ENCODE data around the gene CSGALNACT2. TPM values are rescaled to one million over a fixed set of nuclear protein-coding genes. Genes with fewer than 3 reads are reported as not detected.
A peak's percentile ranks its signal among the peaks of the same experiment; 100 is the strongest.

The CSGALNACT2 gene
- total and polyA plus RNA-seq, 3 experiments from 2014 or later: 21.0 to 23.7 (median 21.7) TPM

DNA sequence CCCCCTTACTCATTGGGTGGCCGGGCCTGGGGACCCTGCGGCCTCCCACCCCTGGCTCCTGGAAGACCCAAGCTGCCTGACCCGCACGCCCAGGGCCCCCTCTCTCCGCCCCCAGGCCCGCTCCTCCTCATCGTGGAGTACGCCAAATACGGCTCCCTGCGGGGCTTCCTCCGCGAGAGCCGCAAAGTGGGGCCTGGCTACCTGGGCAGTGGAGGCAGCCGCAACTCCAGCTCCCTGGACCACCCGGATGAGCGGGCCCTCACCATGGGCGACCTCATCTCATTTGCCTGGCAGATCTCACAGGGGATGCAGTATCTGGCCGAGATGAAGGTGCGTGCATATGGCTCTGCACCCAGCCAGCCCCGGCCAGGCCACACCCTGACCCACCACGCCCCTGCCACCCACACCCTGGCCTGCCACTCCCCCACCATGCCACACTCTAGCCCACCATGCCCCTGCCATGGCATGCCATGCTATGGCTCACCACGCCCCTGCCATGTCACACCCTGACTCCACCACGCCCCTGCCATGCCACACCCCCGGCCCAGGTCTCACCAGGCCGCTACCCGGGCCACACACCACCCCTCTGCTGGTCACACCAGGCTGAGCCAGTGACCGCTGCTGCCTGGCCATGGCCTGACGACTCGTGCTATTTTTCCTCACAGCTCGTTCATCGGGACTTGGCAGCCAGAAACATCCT lies 18.7 kb upstream of the CSGALNACT2 start:
- Mint-ChIP-seq H3K4me3 (no peak overlapping the region), H3K27me3 (peaks cover 0 to 2% of the 10 kb centered on the region in 2 donors), H3K36me3 (no peaks in the 10 kb centered on the region), H3K9me3 (no peaks in the 10 kb centered on the region), H3K27ac (peak overlapping the region in 4 of 8 donors; percentile 46 to 92 (median 84)), H3K4me1 (peaks cover 22 to 26% (median 23%) of the 10 kb centered on the region in 3 donors)
- Histone ChIP-seq H3K9me3 (ENCODE audit: low read length) (no peaks in the 10 kb centered on the region), H3K27ac (ENCODE audit: low read depth, low read length) (no peak overlapping the region), H3K4me3 (ENCODE audit: low read length) (no peak overlapping the region), H3K4me1 (ENCODE audit: insufficient read depth, low read length) (peaks cover 18% of the 10 kb centered on the region), H3K27me3 (ENCODE audit: insufficient read depth, low read length, poor library complexity, severe bottlenecking) (no peaks in the 10 kb centered on the region), H3K36me3 (ENCODE audit: insufficient read depth, low read length) (no peaks in the 10 kb centered on the region)
- ChIA-PET POLR2A (interaction anchor here (0.6 to 2.7 kb wide), 2 partner anchors 10 to 19 kb away, joined by 3 to 12 read pairs; partner anchors contain the start of gene CSGALNACT2), CTCF (interaction anchor here (1.9 kb wide), 1 partner anchor 13 kb away, joined by 6 read pairs; no protein-coding TSS in a partner anchor)
- peak in 1 of 5 donors; percentile 44 for DNase-seq

DNA sequence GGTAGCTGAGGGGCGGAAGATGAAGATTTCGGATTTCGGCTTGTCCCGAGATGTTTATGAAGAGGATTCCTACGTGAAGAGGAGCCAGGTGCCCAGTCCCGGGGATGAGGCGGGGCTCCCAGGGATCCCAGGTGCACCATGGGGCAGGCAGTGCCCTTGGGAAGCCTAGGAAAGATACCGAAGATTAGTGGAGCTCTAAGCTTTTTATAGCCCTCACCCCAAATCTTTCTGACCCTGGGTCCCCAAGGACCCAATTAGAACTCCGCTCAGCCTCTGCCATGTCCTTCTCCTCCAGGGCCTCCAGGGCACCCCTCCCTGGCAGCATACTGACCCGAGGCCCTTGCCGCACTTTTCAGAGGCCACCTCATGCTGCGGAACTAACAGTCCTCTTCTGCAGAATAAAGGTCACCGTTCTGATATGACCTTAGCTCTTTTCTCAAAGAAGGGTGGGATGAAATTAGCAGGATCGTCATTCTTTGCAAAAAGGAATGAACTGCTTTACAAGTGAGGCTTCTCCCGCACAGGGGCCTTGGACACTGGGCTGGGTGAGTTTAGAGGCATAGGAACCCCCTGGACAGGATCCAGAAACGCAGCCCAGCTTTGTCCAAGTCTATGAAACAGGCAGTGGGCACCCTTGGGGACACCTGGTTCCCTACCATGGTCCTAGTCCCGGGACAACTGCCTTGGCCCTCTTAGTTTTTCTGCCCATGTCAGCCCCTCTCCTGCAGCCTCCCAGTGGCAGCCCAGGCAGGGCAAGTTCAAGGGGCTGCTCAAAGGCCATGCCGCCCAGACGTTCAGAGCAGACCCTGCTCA lies 17.9 kb upstream of the CSGALNACT2 start:
- POLR2A ChIA-PET: interaction anchor here (0.6 to 2.7 kb wide), 4 partner anchors 9 to 20 kb away, joined by 3 to 12 read pairs (median 3); partner anchors contain the start of gene CSGALNACT2
- no peaks in the 10 kb centered on the region for H3K9me3 Mint-ChIP-seq
- H3K27me3 Mint-ChIP-seq: peaks cover 0 to 2% of the 10 kb centered on the region in 2 donors
- H3K27ac Mint-ChIP-seq: peak overlapping the region; percentile 70 to 95 (median 89)
- H3K4me3 Mint-ChIP-seq: peak overlapping the region in 5 of 7 donors; percentile 45 to 75 (median 70)
- peaks cover 18% of the 10 kb centered on the region for H3K4me1 ChIP-seq (ENCODE audit: insufficient read depth, low read length)
- H3K27ac ChIP-seq (ENCODE audit: low read depth, low read length): no peak overlapping the region
- peaks cover 22 to 26% (median 23%) of the 10 kb centered on the region in 3 donors for H3K4me1 Mint-ChIP-seq
- H3K36me3 Mint-ChIP-seq: no peaks in the 10 kb centered on the region
- H3K9me3 ChIP-seq (ENCODE audit: low read length): no peaks in the 10 kb centered on the region
- H3K27me3 ChIP-seq (ENCODE audit: insufficient read depth, low read length, poor library complexity, severe bottlenecking): no peaks in the 10 kb centered on the region
- CTCF ChIA-PET: interaction anchor here (1.1 to 1.9 kb wide), 3 partner anchors 14 to 85 kb away, joined by 3 to 6 read pairs (median 4); no protein-coding TSS in a partner anchor
- no peaks in the 10 kb centered on the region for H3K36me3 ChIP-seq (ENCODE audit: insufficient read depth, low read length)
- no peak overlapping the region for H3K4me3 ChIP-seq (ENCODE audit: low read length)
- peak in 1 of 5 donors; percentile 42 for DNase-seq

DNA sequence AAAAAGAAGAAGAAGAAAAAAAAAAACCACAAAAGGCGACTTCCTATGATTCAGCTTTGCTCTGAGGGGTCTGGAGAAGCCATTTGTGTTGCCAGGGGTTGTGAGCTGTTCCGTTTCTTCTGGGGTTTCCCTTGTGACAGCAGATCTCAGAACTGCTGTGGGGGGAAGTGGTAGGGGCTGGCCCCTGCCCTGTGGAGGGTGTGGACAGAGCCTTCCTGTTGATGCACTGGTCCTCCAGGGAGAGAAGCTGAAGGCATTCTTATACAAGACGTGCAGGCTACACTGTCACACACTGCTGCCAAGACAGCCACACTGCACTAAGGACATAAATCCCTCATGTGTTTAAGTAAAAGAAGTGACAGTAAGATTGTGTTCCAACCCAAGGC lies 17.3 kb upstream of the CSGALNACT2 start:
- Histone ChIP-seq H3K4me1 (ENCODE audit: insufficient read depth, low read length) (peaks cover 18% of the 10 kb centered on the region), H3K36me3 (ENCODE audit: insufficient read depth, low read length) (no peaks in the 10 kb centered on the region), H3K9me3 (ENCODE audit: low read length) (no peaks in the 10 kb centered on the region), H3K27ac (ENCODE audit: low read depth, low read length) (no peak overlapping the region), H3K4me3 (ENCODE audit: low read length) (peak overlapping the region; percentile 24), H3K27me3 (ENCODE audit: insufficient read depth, low read length, poor library complexity, severe bottlenecking) (no peaks in the 10 kb centered on the region)
- Mint-ChIP-seq H3K4me3 (peak overlapping the region in 5 of 7 donors; percentile 45 to 75 (median 70)), H3K9me3 (no peaks in the 10 kb centered on the region), H3K27ac (peak overlapping the region in 7 of 8 donors; percentile 70 to 95 (median 90)), H3K36me3 (no peaks in the 10 kb centered on the region), H3K4me1 (peaks cover 23 to 26% (median 24%) of the 10 kb centered on the region in 3 donors), H3K27me3 (peaks cover 0 to 2% of the 10 kb centered on the region in 2 donors)
- ChIA-PET POLR2A (interaction anchor here (0.8 to 2.7 kb wide), 3 partner anchors 8 to 19 kb away, joined by 3 to 12 read pairs (median 3); partner anchors contain the start of gene CSGALNACT2), CTCF (interaction anchor here (1.1 to 1.9 kb wide), 4 partner anchors 15 to 84 kb away, joined by 3 to 6 read pairs (median 4); partner anchors contain the start of gene CSGALNACT2)
- peak in 4 of 5 donors; percentile 14 to 71 (median 38) for DNase-seq

DNA sequence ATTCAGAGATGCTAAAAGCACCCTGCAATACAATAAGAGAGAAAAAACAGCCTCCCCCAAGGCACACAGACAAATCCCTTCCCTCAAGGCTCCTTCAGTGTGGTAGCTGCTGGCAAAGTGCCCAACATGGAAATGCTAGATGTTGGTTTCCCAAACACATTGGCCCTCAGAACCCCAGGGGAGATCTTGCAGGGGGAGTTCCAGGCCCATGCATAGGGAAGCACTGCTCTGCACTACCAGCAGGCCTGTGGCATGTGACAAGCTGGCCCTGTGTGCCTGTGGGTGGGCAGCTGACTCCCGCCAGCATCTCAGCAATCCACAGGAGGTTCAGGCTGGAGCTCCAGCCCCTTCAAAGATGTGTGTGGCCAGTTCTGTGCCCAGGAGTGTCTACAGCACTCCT lies 16.8 kb upstream of the CSGALNACT2 start:
- no peaks in the 10 kb centered on the region for H3K9me3 ChIP-seq (ENCODE audit: low read length)
- POLR2A ChIA-PET: interaction anchor here (0.8 to 2.7 kb wide), 3 partner anchors 8 to 19 kb away, joined by 3 to 12 read pairs (median 3); partner anchors contain the start of gene CSGALNACT2
- CTCF ChIA-PET: interaction anchor here (1.1 to 1.9 kb wide), 4 partner anchors 15 to 84 kb away, joined by 3 to 6 read pairs (median 4); partner anchors contain the start of gene CSGALNACT2
- Mint-ChIP-seq H3K36me3 (no peaks in the 10 kb centered on the region), H3K9me3 (no peaks in the 10 kb centered on the region), H3K27ac (peak overlapping the region; percentile 56 to 95 (median 89)), H3K27me3 (peaks cover 0 to 2% of the 10 kb centered on the region in 2 donors), H3K4me1 (peaks cover 23 to 27% (median 26%) of the 10 kb centered on the region in 3 donors), H3K4me3 (peak overlapping the region in 4 of 7 donors; percentile 10 to 75 (median 21))
- peaks cover 18% of the 10 kb centered on the region for H3K4me1 ChIP-seq (ENCODE audit: insufficient read depth, low read length)
- H3K27me3 ChIP-seq (ENCODE audit: insufficient read depth, low read length, poor library complexity, severe bottlenecking): no peaks in the 10 kb centered on the region
- peak in 1 of 5 donors; percentile 38 for DNase-seq
- H3K36me3 ChIP-seq (ENCODE audit: insufficient read depth, low read length): no peaks in the 10 kb centered on the region
- H3K4me3 ChIP-seq (ENCODE audit: low read length): no peak overlapping the region
- no peak overlapping the region for H3K27ac ChIP-seq (ENCODE audit: low read depth, low read length)

DNA sequence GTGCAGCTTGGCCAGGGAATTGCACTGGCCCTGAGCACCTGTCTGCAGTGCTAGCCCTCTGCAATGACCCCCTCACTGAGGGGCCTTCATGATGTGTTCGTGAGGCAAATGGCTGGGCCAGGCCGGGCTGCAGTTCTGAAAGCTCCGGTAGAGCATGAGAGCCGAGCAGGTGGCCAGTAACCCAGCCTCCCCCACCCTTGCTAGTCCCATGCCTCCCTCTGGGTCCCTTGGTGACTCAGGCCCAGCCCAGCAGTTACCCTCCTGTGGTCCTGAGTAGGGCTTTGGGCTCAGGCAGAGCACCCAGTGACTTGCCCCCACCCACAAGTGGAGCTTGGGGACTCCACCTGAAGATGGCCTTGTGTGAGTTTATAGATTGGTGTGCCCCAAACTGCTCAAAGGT lies 16.1 kb upstream of the CSGALNACT2 start:
- peaks cover 0 to 2% of the 10 kb centered on the region in 2 donors for H3K27me3 Mint-ChIP-seq
- H3K27me3 ChIP-seq (ENCODE audit: insufficient read depth, low read length, poor library complexity, severe bottlenecking): no peaks in the 10 kb centered on the region
- H3K36me3 ChIP-seq (ENCODE audit: insufficient read depth, low read length): no peaks in the 10 kb centered on the region
- H3K27ac Mint-ChIP-seq: peak overlapping the region in 5 of 8 donors; percentile 43 to 92 (median 87)
- H3K4me3 Mint-ChIP-seq: no peak overlapping the region
- H3K36me3 Mint-ChIP-seq: no peaks in the 10 kb centered on the region
- ChIA-PET POLR2A (interaction anchor here (2.7 kb wide), 1 partner anchor 16 kb away, joined by 12 read pairs; the partner anchor contains the start of gene CSGALNACT2), CTCF (interaction anchor here (1.3 to 1.7 kb wide), 3 partner anchors 16 to 83 kb away, joined by 3 read pairs; partner anchors contain the start of gene CSGALNACT2)
- no peak for DNase-seq
- H3K4me1 Mint-ChIP-seq: peaks cover 30 to 32% (median 32%) of the 10 kb centered on the region in 3 donors
- no peaks in the 10 kb centered on the region for H3K9me3 Mint-ChIP-seq
- no peaks in the 10 kb centered on the region for H3K9me3 ChIP-seq (ENCODE audit: low read length)
- no peak overlapping the region for H3K27ac ChIP-seq (ENCODE audit: low read depth, low read length)
- no peak overlapping the region for H3K4me3 ChIP-seq (ENCODE audit: low read length)
- peaks cover 18% of the 10 kb centered on the region for H3K4me1 ChIP-seq (ENCODE audit: insufficient read depth, low read length)

DNA sequence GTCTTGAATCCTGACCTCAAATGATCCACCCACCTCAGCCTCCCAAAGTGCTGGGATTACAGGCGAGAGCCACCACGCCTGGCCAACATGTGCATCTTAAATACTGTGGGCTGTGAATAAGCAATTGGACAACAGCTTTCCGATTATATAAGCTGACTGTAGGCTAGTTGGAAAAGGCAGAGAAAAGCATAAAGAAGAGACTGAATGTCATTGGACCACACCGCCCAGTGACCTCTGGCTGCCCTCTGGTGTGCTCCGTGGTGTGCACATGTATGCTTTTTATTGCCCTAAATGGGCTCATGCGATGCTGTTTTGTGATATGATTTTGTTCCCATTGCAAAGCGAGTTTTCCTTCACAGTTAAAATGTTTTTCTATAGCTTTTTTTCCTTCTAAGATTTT lies 15.4 kb upstream of the CSGALNACT2 start:
- Histone ChIP-seq H3K4me1 (ENCODE audit: insufficient read depth, low read length) (peaks cover 18% of the 10 kb centered on the region), H3K27me3 (ENCODE audit: insufficient read depth, low read length, poor library complexity, severe bottlenecking) (no peaks in the 10 kb centered on the region), H3K27ac (ENCODE audit: low read depth, low read length) (no peak overlapping the region), H3K36me3 (ENCODE audit: insufficient read depth, low read length) (no peaks in the 10 kb centered on the region), H3K9me3 (ENCODE audit: low read length) (no peaks in the 10 kb centered on the region), H3K4me3 (ENCODE audit: low read length) (no peak overlapping the region)
- no peaks in the 10 kb centered on the region for H3K27me3 Mint-ChIP-seq
- no peak for DNase-seq
- no peaks in the 10 kb centered on the region for H3K9me3 Mint-ChIP-seq
- H3K4me1 Mint-ChIP-seq: peaks cover 36 to 39% (median 39%) of the 10 kb centered on the region in 3 donors
- CTCF ChIA-PET: interaction anchor here (1.5 to 1.7 kb wide), 2 partner anchors 15 to 82 kb away, joined by 3 read pairs; partner anchors contain the start of gene CSGALNACT2
- POLR2A ChIA-PET: interaction anchor here (0.6 kb wide), 1 partner anchor 375 kb away, joined by 10 read pairs; no protein-coding TSS in a partner anchor
- H3K4me3 Mint-ChIP-seq: no peak overlapping the region
- peak overlapping the region in 1 of 8 donors; percentile 21 for H3K27ac Mint-ChIP-seq
- H3K36me3 Mint-ChIP-seq: no peaks in the 10 kb centered on the region

DNA sequence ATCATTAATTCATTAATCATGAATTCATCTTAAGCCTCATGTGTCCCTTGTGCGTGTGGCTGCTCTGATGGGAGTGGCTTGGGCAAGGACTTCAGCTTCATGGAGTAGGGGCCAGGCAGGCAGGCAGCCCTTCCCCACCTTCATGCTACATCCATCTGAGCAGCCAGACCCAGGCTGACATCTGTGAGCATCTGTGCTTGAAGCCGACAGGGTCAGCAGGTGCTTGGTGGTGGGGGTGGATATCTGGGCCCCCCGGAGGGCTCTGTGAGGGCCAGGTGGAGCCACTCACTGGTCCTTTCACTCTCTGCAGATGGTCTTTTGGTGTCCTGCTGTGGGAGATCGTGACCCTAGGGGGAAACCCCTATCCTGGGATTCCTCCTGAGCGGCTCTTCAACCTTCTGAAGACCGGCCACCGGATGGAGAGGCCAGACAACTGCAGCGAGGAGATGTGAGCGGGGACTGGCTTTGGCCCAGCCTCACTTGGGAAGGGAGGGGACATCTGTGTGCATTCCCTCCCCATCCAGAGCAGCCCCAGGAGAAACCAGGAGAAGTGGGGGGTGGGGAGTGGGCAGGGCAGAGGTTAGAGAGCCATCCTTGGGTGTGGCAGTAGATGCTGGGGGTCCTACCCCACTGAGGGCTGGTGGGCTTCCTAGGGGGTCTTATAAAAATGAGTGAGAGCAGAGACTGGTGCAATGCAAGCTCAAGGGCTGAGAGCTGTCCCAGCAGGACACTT lies 14.7 kb upstream of the CSGALNACT2 start:
- Histone ChIP-seq H3K27me3 (ENCODE audit: insufficient read depth, low read length, poor library complexity, severe bottlenecking) (no peaks in the 10 kb centered on the region), H3K36me3 (ENCODE audit: insufficient read depth, low read length) (no peaks in the 10 kb centered on the region), H3K4me3 (ENCODE audit: low read length) (no peak overlapping the region), H3K9me3 (ENCODE audit: low read length) (no peaks in the 10 kb centered on the region), H3K4me1 (ENCODE audit: insufficient read depth, low read length) (peaks cover 18% of the 10 kb centered on the region), H3K27ac (ENCODE audit: low read depth, low read length) (no peak overlapping the region)
- no peak overlapping the region for H3K27ac Mint-ChIP-seq
- H3K4me3 Mint-ChIP-seq: no peak overlapping the region
- no peaks in the 10 kb centered on the region for H3K27me3 Mint-ChIP-seq
- no peaks in the 10 kb centered on the region for H3K9me3 Mint-ChIP-seq
- H3K36me3 Mint-ChIP-seq: no peaks in the 10 kb centered on the region
- H3K4me1 Mint-ChIP-seq: peaks cover 36 to 39% (median 39%) of the 10 kb centered on the region in 3 donors
- ChIA-PET CTCF (interaction anchor here (1.1 to 1.6 kb wide), 3 partner anchors 14 to 82 kb away, joined by 3 to 4 read pairs (median 3); partner anchors contain the start of gene CSGALNACT2), POLR2A (interaction anchor here (0.6 kb wide), 1 partner anchor 376 kb away, joined by 10 read pairs; no protein-coding TSS in a partner anchor)
- peak in 1 of 5 donors; percentile 2 for DNase-seq

All from CD8-positive, alpha-beta memory T cell (primary cell).